HUDEP-2 (cell line): ENCODE data around the gene ZNF79.
A peak's percentile ranks its signal among the peaks of the same experiment; 100 is the strongest.

Experiments
- DNase-seq, 76 experiments: peaks; one replicate each; lab custom pipeline; 2025; ENCODE audit not compliant: unreplicated experiment in 76 of 76; lab: John Stamatoyannopoulos, UW

The ZNF79 gene

GRCh38 chr9:127423934-127424675 is at the start of gene ZNF79:
Gene ZNF79, plus strand, starts transcription at chr9:127424382. Its CDS starts 406 bp downstream, at chr9:127424788.
- DNase-seq: peak in 74 of 76 experiments; percentile 51 to 92 (median 84)

GRCh38 chr9:127380479-127380878 is 43.7 kb upstream of the ZNF79 start:
- DNase-seq: no peak

- no peak for DNase-seq
Measured at GRCh38 chr9:127382541-127382940, 41.6 kb upstream of the ZNF79 start.

- no peak for DNase-seq
Measured at GRCh38 chr9:127384016-127384730, 40.0 kb upstream of the ZNF79 start.

GRCh38 chr9:127384901-127385300 is 39.3 kb upstream of the ZNF79 start:
- no peak for DNase-seq

- DNase-seq: no peak
Measured at GRCh38 chr9:127386249-127386648, 37.9 kb upstream of the ZNF79 start.

- no peak for DNase-seq
Measured at GRCh38 chr9:127386981-127387380, 37.2 kb upstream of the ZNF79 start.

- DNase-seq: no peak
Measured at GRCh38 chr9:127388037-127388855, 35.9 kb upstream of the ZNF79 start.

- no peak for DNase-seq
Measured at GRCh38 chr9:127388856-127389238, 35.3 kb upstream of the ZNF79 start.

- no peak for DNase-seq
Measured at GRCh38 chr9:127389381-127390247, 34.6 kb upstream of the ZNF79 start.

GRCh38 chr9:127390248-127390545 is 34.0 kb upstream of the ZNF79 start:
- no peak for DNase-seq

- no peak for DNase-seq
Measured at GRCh38 chr9:127390563-127390962, 33.6 kb upstream of the ZNF79 start.

GRCh38 chr9:127392166-127392565 is 32.0 kb upstream of the ZNF79 start:
- DNase-seq: no peak

GRCh38 chr9:127392976-127393375 is 31.2 kb upstream of the ZNF79 start:
- no peak for DNase-seq

- no peak for DNase-seq
Measured at GRCh38 chr9:127393645-127394044, 30.5 kb upstream of the ZNF79 start.

- DNase-seq: no peak
Measured at GRCh38 chr9:127395497-127396252, 28.5 kb upstream of the ZNF79 start.

GRCh38 chr9:127396253-127396807 is 27.9 kb upstream of the ZNF79 start:
- peak in 1 of 76 experiments; percentile 76 for DNase-seq

- DNase-seq: peak in 75 of 76 experiments; percentile 76 to 100 (median 98)
Measured at GRCh38 chr9:127396808-127397645, 27.2 kb upstream of the ZNF79 start, which contains the start of gene SLC2A8. Gene SLC2A8, plus strand, starts transcription at chr9:127397169. Its CDS starts 62 bp downstream, at chr9:127397231.
